ENCODE data around the gene CCDC122.

DNA sequence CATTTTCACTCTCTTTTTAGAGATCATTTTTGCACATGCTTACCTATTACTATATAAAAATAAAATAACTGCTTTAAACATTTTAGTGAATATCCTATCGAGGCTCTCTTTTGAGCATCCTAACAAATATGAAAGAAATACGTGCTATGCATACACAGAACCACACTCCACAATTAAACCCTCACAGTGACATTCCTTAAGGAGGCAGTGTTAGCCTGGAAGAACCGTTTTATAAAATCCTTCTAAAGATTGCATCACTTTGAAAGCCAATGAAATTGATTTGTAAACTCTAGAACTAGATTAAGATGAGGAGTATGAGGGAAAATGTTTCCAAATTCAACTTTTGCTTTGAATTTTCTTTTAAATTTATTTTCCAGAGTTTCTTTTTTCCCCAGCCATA is 81.7 kb downstream of the CCDC122 start:
- TF ChIP-seq POLR2AphosphoS5 (IDR thresholded peaks at IDR 0.05; ENCODE audit: low read depth, low read length) (no peak), SIN3A (IDR thresholded peaks at IDR 0.05; ENCODE audit: borderline replicate concordance, insufficient read depth, low read length) (no peak)

All from PFSK-1 (cell line).